ENCODE measurements around the gene SEMA5A. TPM values are rescaled to one million over a fixed set of nuclear protein-coding genes. Genes with fewer than 3 reads are reported as not detected.

The SEMA5A gene
- total and polyA plus RNA-seq, 2 of the 8 experiments (the other 6 are each of a cell fraction or from before 2014, with no cell fraction given): 5.3 to 8.9 TPM

- TF ChIP-seq TAF1 (IDR thresholded peaks at IDR 0.05; ENCODE audit: low read depth, low read length) (no peak), SRF (IDR thresholded peaks at IDR 0.05; ENCODE audit: low read depth, low read length) (no peak), BACH1 (IDR thresholded peaks at IDR 0.05; ENCODE audit: low read length) (no peak), TAF7 (optimal IDR thresholded peaks at IDR 0.05; ENCODE audit: borderline replicate concordance, low read depth, low read length) (no peak), CEBPB (IDR thresholded peaks at IDR 0.05; ENCODE audit: low read depth, low read length) (no peak)
Observed at GRCh38 chr5:9268226-9268625, 277.6 kb downstream of the SEMA5A start (continued).

All from H1 (cell line).